Pons (tissue), 1 donor: ENCODE data around the gene ST3GAL4.
A peak's percentile ranks its signal among the peaks of the same experiment; 100 is the strongest.

Experiments used
- DNase-seq: peaks from one replicate; pipeline ENCODE4 v3.0.0-alpha.2; 2016; ENCODE audit warnings: low spot score

Gene ST3GAL4

DNA sequence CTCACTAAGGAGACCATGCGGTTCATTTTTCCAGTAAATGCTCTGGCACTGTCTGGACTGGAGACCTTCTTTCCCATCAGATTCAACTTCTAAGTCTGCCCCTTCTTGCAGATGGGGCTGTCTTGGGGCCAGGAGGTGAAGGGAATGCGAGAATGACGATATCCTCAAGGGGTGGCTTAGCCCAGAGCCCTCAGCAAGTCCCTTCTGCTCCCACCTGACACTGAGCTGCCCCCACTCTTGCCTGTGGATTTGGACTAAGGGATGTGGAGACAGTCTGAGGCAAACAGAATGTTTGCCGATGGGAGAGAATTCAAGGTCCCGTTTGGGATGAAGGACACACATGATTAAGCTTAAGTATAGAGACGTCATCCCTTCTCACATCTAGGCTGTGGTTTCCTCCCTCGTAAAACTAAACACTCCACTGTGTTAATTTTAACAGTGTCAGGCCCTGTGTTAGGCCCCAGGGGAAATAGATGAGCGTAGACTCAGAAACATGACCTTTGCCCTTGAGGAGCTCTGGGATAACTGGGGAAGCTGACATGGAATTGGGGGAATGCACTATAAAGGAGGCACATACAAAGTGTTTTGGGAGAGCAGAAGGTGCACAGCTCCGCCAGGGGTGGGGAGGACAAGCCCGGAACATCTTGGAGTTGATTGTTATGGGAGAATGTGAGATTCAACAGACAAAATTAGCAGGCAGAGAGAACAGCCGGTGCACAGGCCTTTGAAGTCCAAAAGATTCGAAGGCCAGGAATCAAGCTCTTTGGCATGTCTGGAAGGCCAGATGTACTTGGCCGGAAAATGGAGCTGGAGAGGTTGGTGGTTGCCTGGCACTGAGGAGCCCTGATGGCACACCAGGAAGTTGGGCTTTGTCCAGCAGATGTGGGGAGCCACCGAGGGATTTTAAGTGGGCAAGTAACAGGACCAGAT, 71.6 kb downstream of the ST3GAL4 start:
- peak; percentile 34 for DNase-seq

DNA sequence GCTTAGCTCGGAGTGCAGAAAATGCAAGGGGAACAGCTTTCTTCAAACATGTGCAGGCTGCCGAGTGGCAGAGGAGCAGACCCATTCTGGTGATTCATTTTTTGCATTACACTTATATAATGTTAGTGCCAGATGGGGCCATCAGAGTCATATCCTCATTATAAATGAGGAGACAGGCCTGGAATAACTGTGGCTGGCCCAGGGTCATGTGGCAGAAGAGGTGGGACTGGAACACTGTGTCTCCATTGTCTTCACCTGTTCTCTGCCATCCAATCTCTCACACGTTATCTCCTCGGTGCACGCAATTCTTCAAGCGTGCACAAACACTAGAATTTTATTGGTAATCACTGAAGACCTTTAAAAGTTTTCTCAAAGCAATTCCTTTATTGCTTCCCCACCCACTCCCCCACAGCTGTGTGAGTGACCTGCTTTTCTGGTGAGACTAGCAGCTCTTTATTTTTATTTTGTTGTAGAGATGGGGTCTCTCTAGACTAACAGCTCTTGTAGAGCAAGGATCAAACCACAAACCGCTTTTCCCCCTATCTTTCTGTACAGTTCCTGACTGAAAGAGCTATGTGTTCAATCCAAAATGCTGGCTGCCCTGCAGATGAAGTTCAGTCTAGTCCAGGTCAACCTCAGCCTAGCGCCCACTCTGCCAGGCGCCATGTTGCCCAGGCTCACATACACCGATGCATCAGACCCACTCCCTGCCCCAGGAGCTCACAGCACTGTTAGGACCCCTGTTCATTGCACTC, 75.3 kb downstream of the ST3GAL4 start:
- DNase-seq = no peak

DNA sequence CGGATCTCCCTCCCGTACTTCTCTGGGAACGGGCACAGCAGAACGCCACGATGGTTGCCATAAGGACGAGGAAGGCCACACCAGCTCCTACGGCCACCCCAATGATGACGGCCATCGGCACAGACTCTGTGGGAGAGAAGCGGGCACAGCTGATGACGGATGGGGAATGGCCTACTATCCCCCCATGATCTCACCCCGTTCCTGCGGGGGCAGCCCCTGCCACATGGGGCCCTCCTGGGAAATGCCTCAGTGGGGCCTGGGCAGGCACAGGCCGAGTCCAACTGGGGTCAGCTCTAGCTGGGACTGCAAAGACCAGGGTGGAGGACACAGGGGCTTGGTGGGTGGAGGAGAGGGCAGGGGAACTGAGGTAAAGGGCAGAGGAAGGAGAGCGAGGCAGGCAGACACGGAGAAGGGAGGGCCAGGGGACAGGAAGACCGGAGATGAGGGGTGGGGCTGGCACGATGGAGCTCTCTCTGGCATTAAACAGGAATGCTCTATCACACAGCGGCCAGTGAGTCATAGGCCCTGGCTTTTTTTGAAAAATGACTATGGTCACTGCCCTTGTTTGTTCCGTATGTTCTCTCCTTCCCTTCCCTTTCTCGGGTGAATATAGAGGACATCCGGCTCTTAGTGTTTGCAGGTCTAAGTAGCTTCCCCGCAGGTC, 76.0 kb downstream of the ST3GAL4 start:
- no peak for DNase-seq

DNA sequence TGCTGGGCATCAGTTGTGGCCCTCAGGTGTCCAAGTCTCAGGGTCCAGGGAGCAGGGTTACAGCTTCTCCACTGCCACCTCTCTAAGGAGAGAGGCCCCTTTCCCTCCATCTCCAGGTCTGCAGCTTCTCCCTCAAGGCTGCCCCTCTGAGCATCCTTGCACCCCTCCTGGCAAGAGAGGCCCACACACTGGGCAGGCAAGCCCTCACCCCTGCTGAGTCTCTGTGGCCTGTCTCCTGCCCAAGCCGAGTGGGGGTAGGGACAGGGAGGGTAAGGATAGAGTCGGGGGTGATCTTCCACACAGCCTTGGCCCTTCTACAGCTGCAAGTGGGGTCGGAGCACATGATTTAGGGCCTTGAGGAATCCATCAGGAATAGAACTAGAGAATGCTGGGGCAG, 76.6 kb downstream of the ST3GAL4 start:
- no peak for DNase-seq

DNA sequence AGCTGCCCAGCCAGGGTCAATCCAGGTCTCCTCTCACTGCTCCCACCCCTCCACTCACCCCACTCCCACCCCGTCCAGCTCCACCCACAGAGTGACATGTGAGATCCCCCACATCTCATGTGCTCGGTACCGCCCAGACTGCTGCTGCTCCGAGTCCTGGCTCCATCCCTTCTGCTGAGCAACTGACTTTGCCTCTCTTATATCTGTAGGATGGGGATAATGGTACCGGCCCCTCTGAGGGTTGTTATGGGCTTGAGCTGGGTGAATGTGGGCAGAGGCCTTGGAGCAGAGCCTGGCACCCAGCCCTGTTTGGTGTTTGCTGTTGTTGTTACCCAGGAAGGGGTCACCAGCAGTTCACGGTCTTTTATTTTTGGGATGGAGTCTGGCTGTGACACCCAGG, 77.0 kb downstream of the ST3GAL4 start:
- DNase-seq = no peak

DNA sequence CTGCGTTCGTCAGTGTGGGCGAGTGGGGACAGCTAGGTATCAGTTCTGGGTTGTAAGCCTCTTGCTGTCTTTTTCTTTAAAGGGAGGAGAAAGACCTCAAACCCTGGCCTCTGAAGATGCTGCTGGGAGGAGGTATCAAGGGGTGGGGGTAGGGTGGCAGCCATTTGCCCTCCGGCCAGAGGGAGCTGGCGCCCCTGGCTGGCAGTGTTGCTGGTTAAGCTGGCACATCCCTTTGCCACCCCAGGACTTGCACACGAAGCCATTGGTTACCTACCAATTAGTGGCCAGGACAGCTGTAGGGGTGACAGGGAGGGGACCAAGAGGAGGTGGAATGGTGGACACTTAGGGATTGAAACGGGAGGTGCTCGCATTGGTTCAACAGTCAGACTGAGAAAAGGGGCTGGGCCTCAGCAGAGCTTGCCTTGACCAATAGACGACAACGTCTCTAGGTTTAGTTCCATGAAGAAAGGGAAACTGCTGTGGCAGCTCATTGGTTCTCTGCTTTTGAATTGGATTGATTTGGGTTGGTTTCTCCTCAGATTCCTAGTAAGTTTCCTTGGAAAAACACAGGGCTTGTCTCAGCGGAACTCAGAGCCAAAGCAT, 77.9 kb downstream of the ST3GAL4 start:
- DNase-seq = no peak

DNA sequence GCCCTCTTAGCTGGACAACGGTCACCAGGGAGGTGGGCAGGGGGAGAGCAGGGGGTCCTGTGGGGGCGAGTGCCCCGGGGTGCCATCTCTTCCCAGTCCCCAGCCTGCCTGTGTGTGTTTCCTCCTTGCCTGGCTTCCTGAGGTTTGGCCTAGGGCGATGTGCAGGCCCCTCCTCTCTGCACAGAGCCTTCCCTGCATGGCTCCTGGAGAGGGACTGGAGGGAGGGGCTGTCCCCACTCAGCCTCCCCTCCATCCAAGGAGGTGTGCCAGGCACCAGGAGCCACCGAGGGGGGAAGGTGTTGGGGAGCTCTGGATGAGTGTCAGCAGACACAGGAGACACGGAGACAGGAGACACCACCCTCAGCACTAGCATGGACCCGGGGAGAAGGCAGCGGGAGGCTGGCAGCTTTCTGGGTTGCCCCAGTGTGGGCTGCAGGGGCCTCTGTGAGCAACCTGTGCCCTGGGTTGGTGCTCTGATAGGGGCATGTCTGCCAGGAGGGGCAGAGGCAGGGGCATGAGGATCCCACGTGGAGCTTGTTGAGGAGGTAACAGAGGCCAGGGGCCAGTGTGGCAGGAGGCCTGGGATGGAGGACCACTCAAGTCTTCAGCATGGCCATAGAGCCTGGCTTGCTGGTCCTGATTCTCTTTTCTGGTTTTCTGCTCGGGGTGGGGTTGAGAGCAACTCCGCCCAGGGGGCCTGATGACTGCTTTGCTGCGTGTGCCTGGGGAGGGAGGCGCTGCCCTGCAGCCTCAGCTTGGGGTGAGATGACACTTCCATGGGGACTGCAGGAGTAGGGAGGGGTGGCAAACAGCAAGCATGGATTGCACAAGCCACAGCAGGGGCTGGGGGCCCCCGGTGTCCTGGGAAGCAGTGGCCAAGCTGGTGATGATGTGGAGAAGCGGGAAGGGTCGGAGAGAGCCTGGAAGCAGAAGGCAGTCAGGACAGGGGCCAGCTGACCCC, 78.8 kb downstream of the ST3GAL4 start:
- DNase-seq = no peak

DNA sequence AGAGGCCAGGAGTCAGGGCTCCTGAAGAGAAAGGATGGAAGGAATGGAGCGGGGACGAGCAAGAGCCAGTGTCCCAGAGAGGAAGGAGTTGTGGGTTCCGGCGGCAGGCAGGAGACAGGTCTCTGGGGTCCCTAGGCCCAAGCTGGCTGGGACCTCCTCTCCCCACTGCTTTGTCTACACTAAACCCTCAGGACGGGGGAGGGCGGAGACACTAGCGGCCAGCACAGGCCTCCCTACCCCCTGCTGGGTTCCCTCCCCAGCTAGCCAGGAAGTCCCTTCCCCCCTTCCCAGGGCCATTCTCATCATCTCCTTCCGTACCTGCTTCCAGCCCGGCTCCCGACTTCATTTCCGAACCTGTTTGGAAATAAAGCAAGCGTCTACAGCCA, 79.5 kb downstream of the ST3GAL4 start:
- DNase-seq = no peak

DNA sequence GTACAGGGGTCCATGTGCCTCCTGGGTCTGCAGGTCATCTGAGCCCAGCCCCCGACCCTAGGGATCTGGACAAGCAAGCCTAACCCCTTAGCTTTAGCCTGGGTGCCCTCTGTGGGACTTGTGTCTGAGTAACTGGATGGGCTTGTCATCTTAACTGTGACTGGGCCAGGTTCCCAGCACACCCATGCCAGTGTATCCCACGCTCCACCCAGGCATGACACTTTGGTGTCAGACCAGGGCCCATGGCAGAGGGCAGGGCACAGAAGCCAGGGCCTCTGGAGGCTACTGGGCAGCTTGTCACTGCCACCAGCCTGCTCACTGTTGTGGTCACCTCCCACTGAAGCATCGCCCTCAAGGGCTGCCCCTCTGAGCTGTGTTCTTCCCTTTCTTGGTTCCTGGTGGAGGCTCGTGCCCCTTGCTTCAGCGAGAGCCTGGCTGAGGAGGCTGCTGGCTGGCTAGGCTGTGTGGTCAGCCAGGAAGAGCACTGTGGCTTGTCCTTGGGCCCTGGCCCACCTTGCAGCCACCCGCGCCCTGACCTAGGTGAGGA, 80.8 kb downstream of the ST3GAL4 start:
- DNase-seq = no peak

DNA sequence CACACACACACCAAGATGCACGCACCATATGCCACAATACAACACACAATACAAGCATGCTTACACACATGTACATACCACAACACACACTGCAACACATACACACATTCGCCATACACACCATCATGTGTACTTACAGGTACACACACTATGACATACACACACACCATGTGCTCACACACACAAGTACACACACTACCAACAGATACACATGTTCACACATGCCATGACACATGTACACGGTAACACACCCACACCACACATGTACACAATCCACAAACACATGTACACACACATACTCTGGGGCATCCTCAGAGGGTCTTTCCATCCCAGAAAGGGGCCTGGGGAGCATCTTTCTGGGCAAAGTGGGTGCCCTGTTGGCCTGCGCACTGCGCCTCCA, 82.2 kb downstream of the ST3GAL4 start:
- no peak for DNase-seq

DNA sequence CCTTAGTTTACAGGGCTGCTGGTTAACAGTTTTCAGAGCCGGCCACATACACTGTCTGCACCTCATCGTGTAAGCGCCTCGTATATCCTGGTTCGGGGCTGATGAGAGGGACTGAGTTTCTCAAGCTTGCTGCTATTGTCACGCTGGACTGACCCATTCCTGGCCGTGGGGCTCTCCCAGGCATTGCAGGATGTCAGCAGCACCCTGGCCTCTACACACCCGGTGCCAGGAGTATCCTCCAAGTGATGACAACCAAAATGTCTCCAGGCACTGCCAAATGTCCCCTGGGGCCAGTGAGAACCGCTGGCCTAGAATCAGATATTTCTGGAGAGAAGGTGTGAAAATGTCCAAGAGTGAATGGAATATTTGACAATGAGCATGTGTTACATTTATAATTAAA, 82.8 kb downstream of the ST3GAL4 start:
- no peak for DNase-seq

DNA sequence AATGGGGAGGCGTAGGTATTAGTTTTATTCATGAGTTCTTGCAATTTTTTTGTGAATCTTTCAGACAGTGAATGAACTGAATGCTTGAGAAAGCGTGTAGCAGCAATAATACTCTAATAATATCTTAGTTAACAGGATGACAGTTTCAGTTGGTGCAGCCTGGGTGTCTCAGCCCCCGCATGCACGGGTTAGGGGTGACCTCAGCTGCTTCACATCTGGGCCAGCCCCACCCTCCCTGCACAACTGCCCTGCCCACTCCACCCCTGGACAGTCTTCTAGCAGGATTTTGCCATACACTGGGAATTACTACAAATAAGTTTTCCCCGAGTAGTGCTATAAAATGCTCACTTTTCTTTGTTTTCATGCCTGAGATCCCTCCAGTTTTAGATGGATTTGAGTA, 83.2 kb downstream of the ST3GAL4 start:
- no peak for DNase-seq

DNA sequence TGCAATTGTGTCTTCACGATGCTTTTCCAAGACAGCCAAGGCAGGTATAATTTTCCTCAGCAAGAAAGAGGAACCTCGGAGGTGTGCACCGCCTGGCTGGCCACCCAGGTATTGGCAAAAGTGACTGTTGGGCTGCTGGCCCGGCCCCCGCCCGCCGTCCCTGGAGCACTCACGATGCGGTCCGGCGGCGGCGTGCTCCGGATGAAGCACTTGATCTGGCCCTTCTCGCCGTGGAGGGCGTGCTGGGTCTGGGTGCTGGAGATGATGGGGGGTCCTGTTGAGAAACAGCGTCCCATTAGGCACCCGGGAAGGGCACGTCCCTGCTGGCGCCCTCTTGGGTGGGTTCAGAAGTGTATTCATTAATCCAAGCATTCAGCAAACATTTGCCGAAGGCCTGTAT, 84.8 kb downstream of the ST3GAL4 start:
- no peak for DNase-seq

DNA sequence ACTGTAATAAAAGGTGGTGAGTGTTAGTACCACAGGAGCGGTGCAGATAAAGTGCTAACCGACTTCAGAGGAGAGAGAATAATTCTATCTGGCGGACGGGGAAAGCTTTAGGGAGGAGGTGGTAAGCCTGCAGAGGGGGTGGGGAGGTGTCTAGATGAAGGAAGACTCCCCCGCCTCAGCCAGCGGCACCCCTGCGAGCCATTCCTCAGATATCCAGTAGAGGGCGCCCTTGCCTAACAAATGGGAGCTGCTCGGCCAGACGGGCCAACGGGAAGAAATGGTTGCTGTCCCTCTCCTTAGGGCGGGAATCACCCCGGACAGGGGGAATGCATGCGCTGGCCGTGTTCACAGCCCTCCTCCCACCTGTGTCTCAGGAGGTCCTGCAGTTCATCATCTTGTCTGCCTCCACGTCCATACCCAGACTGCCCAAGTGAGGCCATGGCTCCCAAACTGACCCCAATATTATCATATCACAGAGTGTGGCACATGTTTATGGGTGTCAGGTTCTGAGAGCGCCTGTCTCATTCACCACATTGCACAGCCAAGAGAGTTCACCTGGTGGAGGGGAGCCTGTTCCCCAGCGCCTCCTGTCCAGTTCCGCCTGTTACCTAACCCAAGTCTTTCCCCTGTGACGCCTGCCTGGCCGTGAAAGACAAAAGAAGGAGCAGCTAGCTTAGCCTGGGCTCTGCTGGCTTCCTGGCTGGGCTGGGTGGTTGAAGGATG, 85.5 kb downstream of the ST3GAL4 start:
- DNase-seq = peak; percentile 73

DNA sequence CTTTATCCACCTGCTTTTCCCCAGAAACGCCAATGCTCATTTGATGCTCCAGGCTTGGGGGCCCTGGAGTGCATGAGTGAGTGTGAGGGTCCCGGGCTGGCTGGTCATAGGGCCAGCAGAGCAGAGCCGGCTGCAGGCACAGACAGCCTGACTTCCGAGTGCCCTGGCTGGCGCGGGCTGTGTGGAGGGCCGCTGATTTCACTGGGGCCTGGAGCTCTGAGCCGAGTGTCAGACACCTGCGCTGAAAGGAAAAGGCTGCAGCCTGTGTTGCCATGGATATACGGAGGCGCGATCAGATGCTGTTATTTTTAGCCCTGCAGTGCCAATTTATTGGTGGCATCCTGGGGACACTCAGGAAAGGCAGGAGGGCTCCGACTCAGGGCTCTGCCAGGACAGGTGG, 87.6 kb downstream of the ST3GAL4 start:
- DNase-seq = no peak

DNA sequence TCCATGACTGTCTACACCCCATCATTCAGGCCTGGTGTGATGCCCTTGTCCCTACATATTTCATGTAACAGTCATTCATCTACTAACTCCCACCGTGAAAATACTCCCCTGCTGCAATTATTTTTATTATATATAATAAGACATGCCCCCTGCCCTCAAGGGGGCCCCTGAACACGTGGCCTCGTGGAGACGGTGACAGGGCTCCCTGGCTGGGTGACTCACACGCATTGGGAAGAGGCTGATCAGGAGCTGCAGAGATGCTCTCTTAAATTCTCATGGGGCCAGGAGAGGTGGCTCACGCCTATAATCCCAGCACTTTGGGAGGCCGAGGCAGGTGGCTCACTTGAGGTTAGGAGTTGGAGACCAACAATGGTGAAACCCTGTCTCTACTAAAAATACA, 88.6 kb downstream of the ST3GAL4 start:
- DNase-seq = no peak

DNA sequence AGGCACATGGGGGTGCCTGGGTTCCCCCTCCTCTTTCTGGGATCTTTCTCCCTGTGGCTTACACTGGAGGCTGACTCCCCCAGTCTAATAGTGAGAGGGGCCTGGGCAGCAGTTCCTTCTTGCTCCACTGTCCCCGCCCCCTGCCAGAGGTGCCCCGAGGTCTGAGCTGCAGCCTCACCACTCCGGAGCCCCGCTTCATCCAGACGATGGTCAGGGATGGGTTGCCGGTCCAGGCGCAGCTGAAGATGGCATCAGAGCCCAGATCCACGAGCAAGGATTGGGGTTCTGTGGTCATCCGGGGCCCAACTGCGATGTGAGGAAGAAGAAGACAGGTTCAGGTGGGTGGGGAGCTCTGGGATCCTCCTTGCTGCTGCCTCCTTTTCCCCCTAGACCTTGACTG, 91.1 kb downstream of the ST3GAL4 start:
- DNase-seq = no peak

DNA sequence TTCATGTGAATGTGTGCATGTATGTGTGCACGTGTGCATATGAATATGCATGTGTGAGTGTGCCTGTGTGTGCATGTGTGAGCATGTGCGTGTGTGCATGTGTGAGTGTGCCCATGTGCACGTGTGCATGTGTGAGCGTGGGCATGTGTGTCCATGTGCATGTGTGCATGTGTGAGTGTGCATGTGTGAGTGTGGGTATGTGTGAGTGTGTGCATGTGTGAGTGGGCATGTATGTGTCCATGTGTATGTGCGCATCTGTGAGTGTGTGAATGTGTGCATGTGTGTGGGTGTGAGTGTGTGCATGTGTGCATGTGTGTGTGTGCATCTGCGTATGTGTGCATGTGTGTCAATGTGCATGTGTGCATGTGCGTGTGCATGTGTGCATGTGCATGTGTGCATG, 94.7 kb downstream of the ST3GAL4 start:
- no peak for DNase-seq

DNA sequence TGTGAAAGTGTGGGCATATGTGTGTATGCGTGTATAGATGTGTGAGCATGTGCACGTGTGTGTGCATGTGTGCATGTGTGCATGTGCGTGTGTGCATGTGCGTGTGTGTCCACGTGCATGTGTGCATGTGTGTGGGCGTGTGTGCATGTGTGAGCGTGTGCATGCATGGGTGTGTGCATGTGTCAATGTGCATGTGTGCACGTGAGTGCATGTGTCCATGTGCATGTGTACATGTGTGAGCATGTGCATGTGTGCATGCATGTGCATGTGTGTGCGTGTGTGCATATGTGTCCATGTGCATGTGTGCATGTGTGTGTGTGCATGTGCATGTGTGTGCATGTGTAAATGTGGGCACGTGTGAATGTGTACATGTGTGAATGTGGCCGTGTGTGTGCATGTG, 95.3 kb downstream of the ST3GAL4 start:
- no peak for DNase-seq

DNA sequence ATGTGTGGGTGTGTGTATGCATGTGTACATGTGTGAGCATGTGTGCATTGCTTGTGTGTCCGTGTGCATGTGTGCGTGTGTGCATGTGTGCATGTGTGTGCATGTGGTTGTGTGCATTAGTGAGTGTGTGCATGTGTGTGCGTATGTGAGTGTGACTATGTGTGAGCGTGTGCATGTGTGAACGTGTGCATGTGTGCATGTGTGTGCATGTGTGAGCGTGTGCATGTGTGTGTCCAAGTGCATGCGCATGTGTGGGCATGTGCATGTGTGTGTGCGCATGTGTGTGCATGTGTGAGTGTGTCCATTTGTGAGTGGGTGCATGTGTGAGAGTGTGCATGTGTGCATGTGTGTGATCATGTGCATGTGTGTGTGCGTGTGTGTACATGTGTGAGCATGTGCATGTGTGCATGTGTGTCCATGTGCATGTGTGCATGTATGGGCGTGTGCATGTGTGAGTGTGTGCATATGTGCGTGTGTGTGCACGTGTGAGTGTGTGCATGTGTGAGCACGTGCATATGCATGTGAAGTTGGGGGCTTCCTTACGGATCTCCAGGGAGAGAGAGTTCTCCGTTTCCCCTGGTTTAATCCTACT, 95.8 kb downstream of the ST3GAL4 start:
- no peak for DNase-seq
